Measurements from ENCODE around the gene SPDYE5.
"Not testable (repeated sequence)": the region's sequence is repeated elsewhere in the genome, so short reads cannot be mapped to it uniquely, and the experiment has no call there.

DNA sequence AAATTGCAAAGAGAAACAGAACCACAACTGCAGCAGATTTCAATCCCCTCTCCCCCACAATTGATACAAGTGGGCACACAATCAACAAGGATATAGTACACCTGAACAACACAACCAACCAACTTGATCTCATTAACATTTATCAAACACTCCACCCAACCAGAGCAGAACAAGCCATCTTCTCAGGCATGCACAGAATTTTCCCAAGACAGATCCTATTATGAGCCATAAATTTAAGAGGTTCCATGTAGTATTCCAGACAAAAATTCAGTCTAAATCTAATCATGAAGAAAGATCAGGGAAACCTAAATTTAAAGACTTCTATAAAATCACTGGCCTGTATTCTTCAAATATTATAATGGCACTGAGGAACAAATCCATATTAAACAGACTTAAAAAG is 29.6 kb downstream of the SPDYE5 start:
- TF ChIP-seq, protein P1, sequence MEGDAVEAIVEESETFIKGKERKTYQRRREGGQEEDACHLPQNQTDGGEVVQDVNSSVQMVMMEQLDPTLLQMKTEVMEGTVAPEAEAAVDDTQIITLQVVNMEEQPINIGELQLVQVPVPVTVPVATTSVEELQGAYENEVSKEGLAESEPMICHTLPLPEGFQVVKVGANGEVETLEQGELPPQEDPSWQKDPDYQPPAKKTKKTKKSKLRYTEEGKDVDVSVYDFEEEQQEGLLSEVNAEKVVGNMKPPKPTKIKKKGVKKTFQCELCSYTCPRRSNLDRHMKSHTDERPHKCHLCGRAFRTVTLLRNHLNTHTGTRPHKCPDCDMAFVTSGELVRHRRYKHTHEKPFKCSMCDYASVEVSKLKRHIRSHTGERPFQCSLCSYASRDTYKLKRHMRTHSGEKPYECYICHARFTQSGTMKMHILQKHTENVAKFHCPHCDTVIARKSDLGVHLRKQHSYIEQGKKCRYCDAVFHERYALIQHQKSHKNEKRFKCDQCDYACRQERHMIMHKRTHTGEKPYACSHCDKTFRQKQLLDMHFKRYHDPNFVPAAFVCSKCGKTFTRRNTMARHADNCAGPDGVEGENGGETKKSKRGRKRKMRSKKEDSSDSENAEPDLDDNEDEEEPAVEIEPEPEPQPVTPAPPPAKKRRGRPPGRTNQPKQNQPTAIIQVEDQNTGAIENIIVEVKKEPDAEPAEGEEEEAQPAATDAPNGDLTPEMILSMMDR (IDR thresholded peaks at IDR 0.05) = not testable (repeated sequence)
- not testable (repeated sequence) for TF ChIP-seq POLR2A (IDR thresholded peaks at IDR 0.05)

All from heart left ventricle (tissue), 13 donors.